ENCODE results near the gene ADGRF5.

ADGRF5 gene

DNA sequence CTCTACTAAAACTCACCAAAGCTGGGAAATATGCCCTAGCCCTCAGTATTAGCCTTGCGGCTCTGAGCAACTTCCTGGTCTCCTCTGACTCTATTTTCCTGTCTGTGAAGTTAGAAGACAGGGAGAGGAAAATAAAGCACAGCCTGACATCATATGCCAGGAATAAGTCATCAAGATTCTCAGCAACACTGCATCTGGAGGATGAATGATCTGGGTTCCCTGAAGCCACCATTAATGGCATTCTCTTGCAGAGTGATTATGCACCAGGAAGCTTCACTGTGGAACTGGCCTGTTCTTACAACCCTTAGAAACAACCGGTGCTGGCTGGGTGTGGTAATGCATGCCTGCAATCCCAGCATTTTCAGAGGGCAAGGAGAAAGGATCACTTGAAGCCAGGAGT, 12.4 kb downstream of the ADGRF5 start:
- TF ChIP-seq, protein P1, sequence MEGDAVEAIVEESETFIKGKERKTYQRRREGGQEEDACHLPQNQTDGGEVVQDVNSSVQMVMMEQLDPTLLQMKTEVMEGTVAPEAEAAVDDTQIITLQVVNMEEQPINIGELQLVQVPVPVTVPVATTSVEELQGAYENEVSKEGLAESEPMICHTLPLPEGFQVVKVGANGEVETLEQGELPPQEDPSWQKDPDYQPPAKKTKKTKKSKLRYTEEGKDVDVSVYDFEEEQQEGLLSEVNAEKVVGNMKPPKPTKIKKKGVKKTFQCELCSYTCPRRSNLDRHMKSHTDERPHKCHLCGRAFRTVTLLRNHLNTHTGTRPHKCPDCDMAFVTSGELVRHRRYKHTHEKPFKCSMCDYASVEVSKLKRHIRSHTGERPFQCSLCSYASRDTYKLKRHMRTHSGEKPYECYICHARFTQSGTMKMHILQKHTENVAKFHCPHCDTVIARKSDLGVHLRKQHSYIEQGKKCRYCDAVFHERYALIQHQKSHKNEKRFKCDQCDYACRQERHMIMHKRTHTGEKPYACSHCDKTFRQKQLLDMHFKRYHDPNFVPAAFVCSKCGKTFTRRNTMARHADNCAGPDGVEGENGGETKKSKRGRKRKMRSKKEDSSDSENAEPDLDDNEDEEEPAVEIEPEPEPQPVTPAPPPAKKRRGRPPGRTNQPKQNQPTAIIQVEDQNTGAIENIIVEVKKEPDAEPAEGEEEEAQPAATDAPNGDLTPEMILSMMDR (IDR thresholded peaks at IDR 0.05; ENCODE audit: insufficient read depth, low read depth, low read length, missing control alignments) = no peak
- DNase-seq (ENCODE audit: low read depth) = no peak
- no peak overlapping the region for H3K4me3 ChIP-seq (ENCODE audit: low read depth, low read length)

DNA sequence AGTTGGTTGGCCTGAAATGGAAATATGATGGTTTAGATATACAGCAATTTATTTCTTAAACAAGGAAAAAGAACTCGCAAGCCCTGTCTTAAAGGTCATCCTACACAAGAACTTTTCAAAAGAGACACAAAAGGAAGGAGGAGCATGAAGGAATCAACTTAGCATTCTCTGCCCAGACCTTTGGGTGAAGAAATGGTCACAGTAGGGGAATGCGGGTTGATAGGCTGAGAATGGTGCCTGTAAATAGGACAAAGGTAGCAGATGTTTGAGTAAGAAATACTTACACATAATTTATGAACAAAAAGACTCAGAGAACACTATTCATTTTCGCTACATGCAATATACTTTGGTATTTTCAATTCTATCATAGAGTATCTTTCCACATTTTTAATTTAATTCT, 15.0 kb downstream of the ADGRF5 start:
- H3K4me3 ChIP-seq (ENCODE audit: low read depth, low read length) = no peak overlapping the region
- DNase-seq (ENCODE audit: low read depth) = no peak
- TF ChIP-seq, protein P1 (IDR thresholded peaks at IDR 0.05; ENCODE audit: insufficient read depth, low read depth, low read length, missing control alignments) = no peak

- no peak overlapping the region for H3K4me3 ChIP-seq (ENCODE audit: low read depth, low read length)
- TF ChIP-seq, protein P1 (IDR thresholded peaks at IDR 0.05; ENCODE audit: insufficient read depth, low read depth, low read length, missing control alignments) = no peak
- DNase-seq (ENCODE audit: low read depth) = no peak
Observed at GRCh38 chr6:46904117-46904516, 17.6 kb downstream of the ADGRF5 start.

- no peak for DNase-seq (ENCODE audit: low read depth)
- H3K4me3 ChIP-seq (ENCODE audit: low read depth, low read length) = no peak overlapping the region
- TF ChIP-seq, protein P1 (IDR thresholded peaks at IDR 0.05; ENCODE audit: insufficient read depth, low read depth, low read length, missing control alignments) = no peak
Observed at GRCh38 chr6:46903175-46903574, 18.6 kb downstream of the ADGRF5 start.

DNA sequence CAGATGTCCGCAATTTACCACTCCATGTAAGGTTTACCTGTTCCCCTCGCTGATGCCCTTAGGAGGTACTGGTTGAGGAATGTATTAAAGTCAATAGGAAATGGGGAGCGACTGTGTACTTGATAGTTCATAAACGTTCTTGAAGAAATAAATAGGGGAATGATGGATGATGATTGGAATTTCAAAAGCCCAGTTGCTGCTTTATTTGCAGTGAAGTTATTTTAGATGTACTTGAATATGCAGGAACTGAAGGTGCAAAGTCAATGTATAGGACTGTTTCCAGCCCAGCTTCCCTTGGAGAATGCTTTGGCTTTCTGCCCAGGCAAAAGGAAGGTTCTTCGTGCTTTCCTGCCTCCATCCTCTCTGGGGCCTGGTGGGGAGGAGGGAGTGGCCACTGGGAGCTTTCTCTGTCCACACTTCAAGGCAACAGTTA, 19.8 kb downstream of the ADGRF5 start:
- no peak overlapping the region for H3K4me3 ChIP-seq (ENCODE audit: low read depth, low read length)
- DNase-seq (ENCODE audit: low read depth) = no peak
- TF ChIP-seq, protein P1 (IDR thresholded peaks at IDR 0.05; ENCODE audit: insufficient read depth, low read depth, low read length, missing control alignments) = no peak

- H3K4me3 ChIP-seq (ENCODE audit: low read depth, low read length) = no peak overlapping the region
- DNase-seq (ENCODE audit: low read depth) = no peak
- TF ChIP-seq, protein P1 (IDR thresholded peaks at IDR 0.05; ENCODE audit: insufficient read depth, low read depth, low read length, missing control alignments) = no peak
Observed at GRCh38 chr6:46900266-46900665, 21.5 kb downstream of the ADGRF5 start.

- TF ChIP-seq, protein P1 (IDR thresholded peaks at IDR 0.05; ENCODE audit: insufficient read depth, low read depth, low read length, missing control alignments) = no peak
- no peak for DNase-seq (ENCODE audit: low read depth)
- H3K4me3 ChIP-seq (ENCODE audit: low read depth, low read length) = no peak overlapping the region
Observed at GRCh38 chr6:46899659-46900058, 22.1 kb downstream of the ADGRF5 start.
